K562 (cell line): ENCODE results near the gene GP2. TPM values are rescaled to one million over a fixed set of nuclear protein-coding genes. Genes with fewer than 3 reads are reported as not detected.

Source experiments
- ATAC-seq: fragments of 200-7000 bp; cut with Tn5 transposase; 3 replicates; pipeline ENCODE4 v1.9.1; 2020; ENCODE audit warnings: moderate library complexity
- BruUV-seq: library from RNA; stranded (reverse); fragments of 400-500 nt; replicated peaks from 2 replicates; lab custom pipeline; 2021; lab: Mats Ljungman, UMichigan
- CTCF ChIA-PET: fragments of 300-600 bp; formaldehyde crosslinking; extraction: SDS; loops from one replicate; lab custom pipeline; 2021; ENCODE audit warnings: low intra/inter-chr PET ratio; lab: Yijun Ruan, JAX
- POLR2A ChIA-PET: fragments of 300-600, 350-650 bp; sonication (Branson Sonifier 250); formaldehyde crosslinking; extraction: SDS; loops from one replicate; lab custom pipeline; 2021; ENCODE audit warnings: antibody characterized with exemption, inconsistent platforms; lab: Yijun Ruan, JAX
- DNase-seq, 4 experiments: peaks; one replicate each; pipeline versions ENCODE4 v3.0.0 to v3.0.0-alpha.2; 2011 to 2018; ENCODE audit warnings: low spot score in 3 of 4, mixed read lengths in 3 of 4; ENCODE audit errors: extremely low read depth in 1 of 4
- FAIRE-seq: peaks from 2 replicates; lab custom pipeline; 2011; peaks lifted over from hg19 to GRCh38; lab: Jason Lieb, UNC
- H2AFZ ChIP-seq: 2 replicates; pipeline ENCODE4 v1.6.0; 2011; ENCODE audit warnings: low read depth, low read length, control low read depth, inconsistent platforms
- H3K27ac ChIP-seq: fragments of 200-600 bp; 3 replicates; pipeline ENCODE4 v1.8.0; 2011; ENCODE audit warnings: low read depth, mild to moderate bottlenecking, control low read depth, inconsistent platforms, low read length, moderate library complexity, mixed read lengths; ENCODE audit errors: extremely low read depth
- H3K27me3 ChIP-seq, 2 experiments: fragments of 300-600 bp in 1 of 2; 2 replicates in 1 of 2; 3 replicates in 1 of 2; pipeline versions ENCODE4 v1.6.0 to v1.8.0; 2011; ENCODE audit warnings: inconsistent platforms in 2 of 2, low read length in 2 of 2, mild to moderate bottlenecking in 1 of 2, mixed read lengths in 1 of 2, moderate library complexity in 1 of 2; ENCODE audit not compliant: control insufficient read depth in 2 of 2, insufficient read depth in 2 of 2
- H3K36me3 ChIP-seq: fragments of 300-600 bp; 3 replicates; pipeline ENCODE4 v1.8.0; 2011; ENCODE audit warnings: mild to moderate bottlenecking, low read length, inconsistent platforms; ENCODE audit not compliant: control insufficient read depth, insufficient read depth
- H3K4me1 ChIP-seq, 2 experiments: fragments of 200-600 bp in 1 of 2; replicated peaks in 1 of 2; 2 replicates in 1 of 2; 3 replicates in 1 of 2; pipeline versions ENCODE4 v1.5.1 to v1.8.0; 2011; ENCODE audit warnings: inconsistent platforms in 2 of 2, low read length in 2 of 2, mild to moderate bottlenecking in 1 of 2, mixed read lengths in 1 of 2, moderate library complexity in 1 of 2; ENCODE audit not compliant: control insufficient read depth in 2 of 2, insufficient read depth in 2 of 2
- H3K4me2 ChIP-seq: 2 replicates; pipeline ENCODE4 v1.6.1; 2011; ENCODE audit warnings: low read length, control low read depth, inconsistent platforms, mixed read lengths; ENCODE audit not compliant: insufficient read depth
- H3K4me3 ChIP-seq: fragments of 200-600 bp; sonication (generic), shearing (Covaris generic); 2 replicates; pipeline ENCODE4 v1.5.1; 2016; ENCODE audit warnings: control low read depth, inconsistent platforms
- H3K79me2 ChIP-seq: fragments of 200-600 bp; 3 replicates; pipeline ENCODE4 v1.8.0; 2011; ENCODE audit warnings: low read length, inconsistent platforms; ENCODE audit not compliant: control insufficient read depth, insufficient read depth
- H3K9ac ChIP-seq, 2 experiments: 2 replicates each; pipeline versions ENCODE4 v1.6.0 to v1.6.1; 2011; ENCODE audit warnings: low read depth in 2 of 2, low read length in 2 of 2, control low read depth in 1 of 2, inconsistent platforms in 1 of 2, mild to moderate bottlenecking in 1 of 2, mixed read lengths in 1 of 2; ENCODE audit not compliant: insufficient read depth in 1 of 2
- H3K9me1 ChIP-seq: one replicate; pipeline ENCODE4 v1.6.0; 2011; ENCODE audit warnings: inconsistent platforms, mild to moderate bottlenecking, low read length, moderate library complexity; ENCODE audit not compliant: control insufficient read depth, insufficient read depth
- H3K9me3 ChIP-seq: replicated peaks from 2 replicates; pipeline ENCODE4 v1.5.1; 2011; ENCODE audit warnings: low read depth, low read length, inconsistent platforms; ENCODE audit not compliant: control insufficient read depth, insufficient read depth
- H4K20me1 ChIP-seq: replicated peaks from 2 replicates; pipeline ENCODE4 v1.6.1; 2011; ENCODE audit warnings: low read length, inconsistent platforms, mixed read lengths; ENCODE audit not compliant: control insufficient read depth, insufficient read depth
- ARID2 ChIP-seq: fragments of 450-650 bp; IDR thresholded peaks from 2 replicates; pipeline ENCODE4 v1.6.1; 2017; ENCODE audit warnings: antibody characterized with exemption, mild to moderate bottlenecking
- REST ChIP-seq, 2 experiments: fragments of 450-650 bp; formaldehyde crosslinking in 1 of 2; IDR thresholded peaks; 2 replicates each; pipeline versions ENCODE4 v1.4.0 to v1.6.1; 2014 to 2020; ENCODE audit warnings: mild to moderate bottlenecking in 2 of 2, borderline replicate concordance in 1 of 2, low read depth in 1 of 2
- WGBS: fragments of 100-300 bp; shearing (Covaris generic); methylation state at CpG from one replicate; pipeline ENCODE4 v1.1.6; 2016; ENCODE audit warnings: low coverage, mixed read lengths; ENCODE audit not compliant: insufficient coverage; ENCODE audit errors: missing lambda C conversion rate; 5-methylcytosine and 5-hydroxymethylcytosine counted together
- in situ Hi-C: fragments of 300-500 bp; cut with MboI; formaldehyde crosslinking; loops from 4 replicates; pipeline ENCODE4 v1.15.0; 2018; ENCODE audit warnings: inconsistent platforms, mixed read lengths
- intact Hi-C: fragments of 100-400 bp; cut with micrococcal nuclease; formaldehyde crosslinking; loops from 2 replicates; pipeline ENCODE4 v1.14.2; 2022
- polyA plus RNA-seq, 8 experiments: library from polyadenylated mRNA; depleted of rRNA in 4 of 8; stranded (reverse) in 5 of 8; unstranded in 3 of 8; fragments of >200 nt; fragmentation: Nextera tagmentation in 2 of 8; fragmentation: Illumina TruSeq in 1 of 8; extraction: Ambion mirVana in 2 of 8; extraction: Trizol in 1 of 8; gene quantifications; 2 replicates each; pipeline versions ENCODE4 v1.2.1 to v1.2.3, GENCODE V29; 2011 to 2014; ENCODE audit warnings: inconsistent platforms in 1 of 8, missing spikeins in 1 of 8
- total RNA-seq, 7 experiments: library from RNA; depleted of rRNA in 6 of 7; stranded (reverse); fragments of >200 nt in 6 of 7; fragmentation: Illumina TruSeq in 2 of 7; extraction: Trizol in 2 of 7; gene quantifications; 2 replicates each; pipeline versions ENCODE4 v1.2.1 to v1.2.3, GENCODE V29; 2011 to 2021; ENCODE audit warnings: low replicate concordance in 1 of 7

Gene GP2
- total and polyA plus RNA-seq, 9 of the 15 experiments (the other 6 are each of a cell fraction or from before 2014, with no cell fraction given), result 5.9 TPM; not detected in 8

DNA sequence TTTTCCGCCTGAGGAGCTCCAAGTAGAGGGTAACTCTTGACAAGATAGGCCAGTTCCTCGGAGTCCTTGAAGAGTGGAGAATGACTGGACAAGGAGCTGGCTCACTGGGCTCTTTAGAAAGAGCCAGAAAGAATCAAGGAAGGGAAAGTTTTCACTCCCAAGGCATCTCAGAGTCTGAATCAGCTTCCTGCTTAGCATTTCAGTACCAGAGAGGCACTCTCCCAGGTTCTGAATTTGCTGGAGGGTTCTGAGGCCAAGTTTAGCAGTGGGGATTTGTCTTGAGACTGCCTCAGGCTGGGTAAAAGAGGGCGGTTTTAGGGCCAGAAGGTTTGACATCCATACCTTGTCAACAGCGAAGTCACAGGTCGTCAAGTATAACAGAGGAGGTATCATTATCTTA lies 25.5 kb downstream of the GP2 start:
- intact Hi-C loops, result loop anchor here (2.0 kb wide), 1 partner anchor 81 kb away; no protein-coding TSS in a partner anchor
- Histone ChIP-seq H3K4me2 (no peak overlapping the region), H3K27me3 (no peaks in the 10 kb centered on the region), H3K9me1 (no peaks in the 10 kb centered on the region), H3K4me1 (peaks cover 2 to 11% of the 10 kb centered on the region in 2 experiments; a peak in 3 of 5 replicates), H3K36me3 (no peaks in the 10 kb centered on the region), H3K9ac (no peak overlapping the region), H4K20me1 (0 out of 2 replicates have a peak, but pooled peaks cover 4% of the 10 kb centered on the region), H3K9me3 (no peaks in the 10 kb centered on the region), H2AFZ (no peak overlapping the region), H3K79me2 (no peaks in the 10 kb centered on the region), H3K27ac (no peak overlapping the region), H3K4me3 (no peak overlapping the region)
- WGBS, result 0% methylated on average over 4 of the region's 5 CpGs
- FAIRE-seq (no peak), ATAC-seq (no peak), DNase-seq (no peak)
- POLR2A ChIA-PET, result interaction anchor here (0.6 kb wide), 1 partner anchor 45 kb away, joined by 3 read pairs; no protein-coding TSS in a partner anchor
- CTCF ChIA-PET, result no interaction called here
- in situ Hi-C loops, result loop anchor here (5.0 to 10.0 kb wide), 2 partner anchors 395 to 697 kb away; no protein-coding TSS in a partner anchor
- no TSS peak for BruUV-seq
- no peak for TF ChIP-seq ARID2
- peak; percentile 57 for TF ChIP-seq REST (IDR thresholded peaks at IDR 0.05; ENCODE audit: borderline replicate concordance)
- TF ChIP-seq REST (CRISPR knock-in tag; IDR thresholded peaks at IDR 0.05; ENCODE audit: low read depth), result no peak
